ENCODE results near the gene TBC1D9B.

Gene TBC1D9B

GRCh38 chr5:179907556-179908324 is at the start of gene TBC1D9B:
Gene TBC1D9B (minus strand): TSS chr5:179907897. CDS start chr5:179907821, 76 bp downstream.
- Mint-ChIP-seq H3K9me3 (no peaks in the 10 kb centered on the region), H3K27ac (peak within 1 kb of the TSS; percentile 94 to 96), H3K4me3 (peak within 1 kb of the TSS; percentile 92 to 97), H3K27me3 (no peaks in the 10 kb centered on the region), H3K4me1 (peaks cover 15% of the 10 kb centered on the region)
- DNase-seq = peak; percentile 70
- peak; percentile 93 for ATAC-seq

GRCh38 chr5:179955630-179956029 is 47.9 kb upstream of the TBC1D9B start:
- DNase-seq (no peak), ATAC-seq (no peak)
- Mint-ChIP-seq H3K4me1 (no peaks in the 10 kb centered on the region), H3K4me3 (no peak overlapping the region), H3K9me3 (no peaks in the 10 kb centered on the region), H3K27ac (no peak overlapping the region), H3K27me3 (no peaks in the 10 kb centered on the region)

GRCh38 chr5:179955062-179955461 is 47.4 kb upstream of the TBC1D9B start:
- Mint-ChIP-seq H3K4me1 (no peaks in the 10 kb centered on the region), H3K9me3 (no peaks in the 10 kb centered on the region), H3K4me3 (no peak overlapping the region), H3K27ac (no peak overlapping the region), H3K27me3 (no peaks in the 10 kb centered on the region)
- no peak for DNase-seq
- ATAC-seq = no peak

- Mint-ChIP-seq H3K4me3 (no peak overlapping the region), H3K9me3 (no peaks in the 10 kb centered on the region), H3K4me1 (no peaks in the 10 kb centered on the region), H3K27ac (no peak overlapping the region), H3K27me3 (no peaks in the 10 kb centered on the region)
- DNase-seq (no peak), ATAC-seq (no peak)
Measured at GRCh38 chr5:179954434-179954833, 46.7 kb upstream of the TBC1D9B start.

- no peak for DNase-seq
- Mint-ChIP-seq H3K27me3 (no peaks in the 10 kb centered on the region), H3K4me3 (no peak overlapping the region)
Measured at GRCh38 chr5:179953987-179954386, 46.3 kb upstream of the TBC1D9B start.

GRCh38 chr5:179936976-179937681 is 29.4 kb upstream of the TBC1D9B start:
- Mint-ChIP-seq H3K27ac (no peak overlapping the region), H3K4me3 (no peak overlapping the region), H3K9me3 (no peaks in the 10 kb centered on the region), H3K4me1 (peaks cover 4% of the 10 kb centered on the region), H3K27me3 (no peaks in the 10 kb centered on the region)
- no peak for ATAC-seq
- DNase-seq = no peak

More at GRCh38 chr5:179953987-179954386, 46.3 kb upstream of the TBC1D9B start:
- no peaks in the 10 kb centered on the region for H3K4me1 Mint-ChIP-seq
- ATAC-seq = no peak
- no peaks in the 10 kb centered on the region for H3K9me3 Mint-ChIP-seq
- H3K27ac Mint-ChIP-seq = no peak overlapping the region

GRCh38 chr5:179930788-179931473 is 23.2 kb upstream of the TBC1D9B start:
- DNase-seq (no peak), ATAC-seq (no peak)
- Mint-ChIP-seq H3K27ac (no peak overlapping the region), H3K4me3 (no peak overlapping the region), H3K9me3 (no peaks in the 10 kb centered on the region), H3K27me3 (no peaks in the 10 kb centered on the region), H3K4me1 (no peaks in the 10 kb centered on the region)

GRCh38 chr5:179927824-179928223 is 20.1 kb upstream of the TBC1D9B start:
- no peak for DNase-seq
- H3K27me3 Mint-ChIP-seq = no peaks in the 10 kb centered on the region
- H3K27ac Mint-ChIP-seq = no peak overlapping the region
- no peak overlapping the region for H3K4me3 Mint-ChIP-seq
- ATAC-seq = no peak
- H3K9me3 Mint-ChIP-seq = no peaks in the 10 kb centered on the region
- no peaks in the 10 kb centered on the region for H3K4me1 Mint-ChIP-seq

- H3K9me3 Mint-ChIP-seq = no peaks in the 10 kb centered on the region
- H3K27ac Mint-ChIP-seq = no peak overlapping the region
- ATAC-seq (no peak), DNase-seq (no peak)
- H3K4me1 Mint-ChIP-seq = no peaks in the 10 kb centered on the region
- no peak overlapping the region for H3K4me3 Mint-ChIP-seq
- H3K27me3 Mint-ChIP-seq = no peaks in the 10 kb centered on the region
Measured at GRCh38 chr5:179926657-179927056, 19.0 kb upstream of the TBC1D9B start.

- no peaks in the 10 kb centered on the region for H3K9me3 Mint-ChIP-seq
- H3K4me3 Mint-ChIP-seq = no peak overlapping the region
- ATAC-seq = no peak
- H3K27me3 Mint-ChIP-seq = no peaks in the 10 kb centered on the region
- H3K27ac Mint-ChIP-seq = no peak overlapping the region
- no peak for DNase-seq
- H3K4me1 Mint-ChIP-seq = peaks cover 5% of the 10 kb centered on the region
Measured at GRCh38 chr5:179923436-179923835, 15.7 kb upstream of the TBC1D9B start.

GRCh38 chr5:179920175-179920574 is 12.5 kb upstream of the TBC1D9B start:
- Mint-ChIP-seq H3K27ac (no peak overlapping the region), H3K4me3 (no peak overlapping the region), H3K4me1 (peaks cover 11% of the 10 kb centered on the region), H3K9me3 (no peaks in the 10 kb centered on the region), H3K27me3 (peaks cover 8% of the 10 kb centered on the region)
- ATAC-seq (no peak), DNase-seq (no peak)

- H3K4me1 Mint-ChIP-seq = peaks cover 11% of the 10 kb centered on the region
- peak; percentile 39 for ATAC-seq
Measured at GRCh38 chr5:179919487-179920060, 11.9 kb upstream of the TBC1D9B start.

GRCh38 chr5:179918742-179919486 is 11.2 kb upstream of the TBC1D9B start:
- ATAC-seq = peak; percentile 12
- no peak overlapping the region for H3K4me3 Mint-ChIP-seq
- peaks cover 8% of the 10 kb centered on the region for H3K27me3 Mint-ChIP-seq
- no peak overlapping the region for H3K27ac Mint-ChIP-seq
- no peak for DNase-seq
- no peaks in the 10 kb centered on the region for H3K9me3 Mint-ChIP-seq
- H3K4me1 Mint-ChIP-seq = peaks cover 11% of the 10 kb centered on the region

More at GRCh38 chr5:179919487-179920060, 11.9 kb upstream of the TBC1D9B start:
- no peak for DNase-seq
- Mint-ChIP-seq H3K9me3 (no peaks in the 10 kb centered on the region), H3K4me3 (no peak overlapping the region), H3K27me3 (peaks cover 8% of the 10 kb centered on the region), H3K27ac (peak overlapping the region in 1 of 2 donors; percentile 89)

- ATAC-seq (no peak), DNase-seq (no peak)
- no peak overlapping the region for H3K27ac Mint-ChIP-seq
- H3K4me1 Mint-ChIP-seq = peaks cover 11% of the 10 kb centered on the region
- H3K9me3 Mint-ChIP-seq = no peaks in the 10 kb centered on the region
- no peak overlapping the region for H3K4me3 Mint-ChIP-seq
- H3K27me3 Mint-ChIP-seq = peaks cover 8% of the 10 kb centered on the region
Measured at GRCh38 chr5:179916523-179916922, 8.8 kb upstream of the TBC1D9B start.

GRCh38 chr5:179915406-179915935 is 7.8 kb upstream of the TBC1D9B start:
- Mint-ChIP-seq H3K9me3 (no peaks in the 10 kb centered on the region), H3K4me1 (peaks cover 11% of the 10 kb centered on the region), H3K27ac (peak overlapping the region in 1 of 2 donors; percentile 60), H3K4me3 (no peak overlapping the region), H3K27me3 (peaks cover 8% of the 10 kb centered on the region)
- no peak for DNase-seq
- no peak for ATAC-seq

All from stimulated activated naive CD8-positive, alpha-beta T cell treated with anti-CD3 and anti-CD28 coated beads, Interleukin-15, amount 100 ng/mL, for 72 hours (primary cell).